CD8-positive, alpha-beta memory T cell (primary cell): Measurements from ENCODE around the gene DDX17. TPM values are rescaled to one million over a fixed set of nuclear protein-coding genes. Genes with fewer than 3 reads are reported as not detected.

Experiments
- CTCF ChIA-PET: fragments of 350-600 bp; sonication (Branson Sonifier 250); formaldehyde crosslinking; loops from one replicate; lab custom pipeline; 2021; ENCODE audit warnings: antibody characterized with exemption; lab: Charles Lee
- POLR2A ChIA-PET: fragments of 350-600 bp; sonication (Branson Sonifier 250); formaldehyde crosslinking; loops from one replicate; lab custom pipeline; 2021; ENCODE audit warnings: antibody characterized with exemption; lab: Charles Lee
- DNase-seq, 5 donors: peaks; one replicate each; pipeline versions ENCODE4 v3.0.0 to v3.0.0-alpha.2; 2020 to 2022; ENCODE audit warnings: mixed read lengths in 1 of 5
- H3K27ac ChIP-seq: one replicate; pipeline ENCODE4 v1.7.0; 2013; ENCODE audit warnings: low read depth, mild to moderate bottlenecking, low read length, moderate library complexity
- H3K27me3 ChIP-seq: 2 replicates; pipeline ENCODE4 v1.7.0; 2013; ENCODE audit warnings: low read length, mild to moderate bottlenecking; ENCODE audit not compliant: insufficient read depth, poor library complexity, severe bottlenecking
- H3K36me3 ChIP-seq: 2 replicates; pipeline ENCODE4 v1.7.0; 2013; ENCODE audit warnings: mild to moderate bottlenecking, low read length, moderate library complexity; ENCODE audit not compliant: insufficient read depth
- H3K4me1 ChIP-seq: 2 replicates; pipeline ENCODE4 v1.7.0; 2013; ENCODE audit warnings: mild to moderate bottlenecking, low read length, moderate library complexity; ENCODE audit not compliant: insufficient read depth
- H3K4me3 ChIP-seq: 2 replicates; pipeline ENCODE4 v1.7.0; 2013; ENCODE audit warnings: mild to moderate bottlenecking, low read length
- H3K9me3 ChIP-seq: 2 replicates; pipeline ENCODE4 v1.7.0; 2013; ENCODE audit warnings: mild to moderate bottlenecking, low read length
- H3K27ac Mint-ChIP-seq, 8 donors: one replicate each; pipeline ENCODE4 v1.8.0; 2020 to 2021; ENCODE audit warnings: mixed read lengths in 8 of 8, mild to moderate bottlenecking in 6 of 8, inconsistent platforms in 3 of 8, moderate library complexity in 3 of 8
- H3K27me3 Mint-ChIP-seq, 2 donors: one replicate each; pipeline ENCODE4 v1.8.0; 2020 to 2021; ENCODE audit warnings: mixed read lengths in 2 of 2, mild to moderate bottlenecking in 1 of 2, moderate library complexity in 1 of 2
- H3K36me3 Mint-ChIP-seq, 3 donors: one replicate each; pipeline ENCODE4 v1.8.0; 2020 to 2021; ENCODE audit warnings: mixed read lengths in 3 of 3, inconsistent platforms in 1 of 3, mild to moderate bottlenecking in 1 of 3
- H3K4me1 Mint-ChIP-seq, 3 donors: one replicate each; pipeline ENCODE4 v1.8.0; 2020 to 2021; ENCODE audit warnings: mixed read lengths in 3 of 3, inconsistent platforms in 1 of 3, mild to moderate bottlenecking in 1 of 3
- H3K4me3 Mint-ChIP-seq, 7 donors: one replicate each; pipeline ENCODE4 v1.8.0; 2020 to 2021; ENCODE audit warnings: mixed read lengths in 7 of 7, mild to moderate bottlenecking in 6 of 7, moderate library complexity in 4 of 7, inconsistent platforms in 2 of 7
- H3K9me3 Mint-ChIP-seq, 5 donors: one replicate each; pipeline ENCODE4 v1.8.0; 2020 to 2022; ENCODE audit warnings: mixed read lengths in 5 of 5, mild to moderate bottlenecking in 3 of 5, moderate library complexity in 2 of 5, inconsistent platforms in 1 of 5
- polyA plus RNA-seq: library from polyadenylated mRNA; unstranded; fragments of 300-500 nt; fragmentation: Illumina TruSeq; gene quantifications from one replicate; pipeline ENCODE4 v1.2.3, GENCODE V29; 2021
- total RNA-seq, 2 experiments: library from RNA; stranded (reverse); gene quantifications; one replicate each; pipeline ENCODE4 v1.2.3, GENCODE V29; 2021

The DDX17 gene
- total and polyA plus RNA-seq, 3 experiments from 2014 or later, result 41.4 to 369 (median 358) TPM

GRCh38 chr22:38433871-38434270, 72.2 kb downstream of the DDX17 start:
- Histone ChIP-seq H3K27ac (no peak overlapping the region), H3K4me1 (no peaks in the 10 kb centered on the region), H3K36me3 (no peaks in the 10 kb centered on the region), H3K27me3 (no peaks in the 10 kb centered on the region), H3K4me3 (no peak overlapping the region), H3K9me3 (no peaks in the 10 kb centered on the region)
- H3K36me3 Mint-ChIP-seq, result no peaks in the 10 kb centered on the region
- ChIA-PET POLR2A (no interaction called here), CTCF (no interaction called here)
- no peaks in the 10 kb centered on the region for H3K9me3 Mint-ChIP-seq
- no peak overlapping the region for H3K27ac Mint-ChIP-seq
- no peak overlapping the region for H3K4me3 Mint-ChIP-seq
- no peak for DNase-seq
- H3K27me3 Mint-ChIP-seq, result peaks cover 0 to 3% of the 10 kb centered on the region in 2 donors
- H3K4me1 Mint-ChIP-seq, result no peaks in the 10 kb centered on the region

Other genes starting within 250 kb of the DDX17 start
- gene TMEM184B, start 233.3 kb downstream of the DDX17 start, total RNA-seq, result 10 to 100 TPM; 29.0 to 31.7 TPM
- 23.4 TPM for gene TMEM184B, start 233.3 kb downstream of the DDX17 start, polyA plus RNA-seq
- gene CSNK1E, start 188.9 kb downstream of the DDX17 start, total RNA-seq, result 100 to 1,000 TPM; 102 to 105 TPM
- 14.1 TPM for gene CSNK1E, start 188.9 kb downstream of the DDX17 start, polyA plus RNA-seq
- not detected for gene KCNJ4, start 51.1 kb downstream of the DDX17 start, total RNA-seq
- gene KCNJ4, start 51.1 kb downstream of the DDX17 start, polyA plus RNA-seq, result not detected
- under 1 TPM; 0.13 to 0.33 TPM for gene KDELR3, start 38.2 kb downstream of the DDX17 start, total RNA-seq
- 0.45 TPM for gene KDELR3, start 38.2 kb downstream of the DDX17 start, polyA plus RNA-seq
- gene DMC1, start 63.9 kb upstream of the DDX17 start, total RNA-seq, result 10 to 100 TPM; 10.9 to 17.2 TPM
- gene DMC1, start 63.9 kb upstream of the DDX17 start, polyA plus RNA-seq, result not detected
- gene FAM227A, start 150.1 kb upstream of the DDX17 start, total RNA-seq, result under 1 TPM; 0.75 to 0.92 TPM
- gene FAM227A, start 150.1 kb upstream of the DDX17 start, polyA plus RNA-seq, result 0.08 TPM
- gene CBY1, start 150.3 kb upstream of the DDX17 start, total RNA-seq, result 10 to 100 TPM; 14.0 to 15.1 TPM
- 7.6 TPM for gene CBY1, start 150.3 kb upstream of the DDX17 start, polyA plus RNA-seq
- 100 to 1,000 TPM; 207 to 210 TPM for gene TOMM22, start 175.6 kb upstream of the DDX17 start, total RNA-seq
- 61.4 TPM for gene TOMM22, start 175.6 kb upstream of the DDX17 start, polyA plus RNA-seq
- gene JOSD1, start 194.6 kb upstream of the DDX17 start, total RNA-seq, result 10 to 100 TPM; 86.0 to 96.4 TPM
- gene JOSD1, start 194.6 kb upstream of the DDX17 start, polyA plus RNA-seq, result 9.3 TPM
- gene GTPBP1, start 199.6 kb upstream of the DDX17 start, total RNA-seq, result 10 to 100 TPM; 62.7 to 63.7 TPM
- gene GTPBP1, start 199.6 kb upstream of the DDX17 start, polyA plus RNA-seq, result 28.2 TPM
- gene SUN2, start 249.7 kb upstream of the DDX17 start, total RNA-seq, result 100 to 1,000 TPM; 168 to 185 TPM
- gene SUN2, start 249.7 kb upstream of the DDX17 start, polyA plus RNA-seq, result 753 TPM